SK-N-SH (cell line): ENCODE measurements around the gene CADM2. TPM values are rescaled to one million over a fixed set of nuclear protein-coding genes. Genes with fewer than 3 reads are reported as not detected.

Experiments
- CTCF ChIA-PET: fragments of 300-600, 350-600 bp; formaldehyde crosslinking; extraction: SDS; loops from one replicate; lab custom pipeline; 2021; lab: Yijun Ruan, JAX
- POLR2A ChIA-PET: fragments of 350-600 bp; sonication (Branson Sonifier 250); formaldehyde crosslinking; extraction: SDS; loops from one replicate; lab custom pipeline; 2020; ENCODE audit warnings: antibody characterized with exemption, inconsistent platforms; lab: Yijun Ruan, JAX
- DNase-seq: peaks from one replicate; pipeline ENCODE4 v3.0.0; 2012
- H2AFZ ChIP-seq: fragments of 200-600 bp; sonication (generic); 2 replicates; pipeline ENCODE4 v1.8.1; 2016; ENCODE audit warnings: antibody characterized with exemption, mild to moderate bottlenecking, low read depth
- H3F3A ChIP-seq: fragments of 200-600 bp; sonication (generic); replicated peaks from 2 replicates; pipeline ENCODE3; 2016; ENCODE audit warnings: antibody characterized with exemption, mild to moderate bottlenecking; ENCODE audit not compliant: insufficient read depth
- H3K27ac ChIP-seq, 2 experiments: fragments of 200-500 bp in 1 of 2; fragments of 200-600 bp in 1 of 2; sonication (Bioruptor generic) in 1 of 2; sonication (generic), shearing (Covaris generic) in 1 of 2; 2 replicates each; pipeline versions ENCODE4 v1.5.1 to v1.6.1; 2014 to 2016; ENCODE audit warnings: low read depth in 2 of 2, inconsistent platforms in 1 of 2, low read length in 1 of 2, mild to moderate bottlenecking in 1 of 2, mixed read lengths in 1 of 2
- H3K27me3 ChIP-seq: fragments of 200-600 bp; sonication (generic), shearing (Covaris generic); 2 replicates; pipeline ENCODE4 v1.6.1; 2016; ENCODE audit warnings: mixed run types; ENCODE audit not compliant: insufficient read depth
- H3K36me3 ChIP-seq, 2 experiments: fragments of 200-500 bp in 1 of 2; fragments of 200-600 bp in 1 of 2; sonication (Bioruptor generic) in 1 of 2; sonication (generic) in 1 of 2; replicated peaks in 1 of 2; 2 replicates each; pipeline versions ENCODE3 to v1.5.1; 2014 to 2016; ENCODE audit warnings: low read length in 1 of 2, mild to moderate bottlenecking in 1 of 2; ENCODE audit not compliant: insufficient read depth in 2 of 2, control insufficient read depth in 1 of 2
- H3K4me1 ChIP-seq, 2 experiments: fragments of 200-500 bp in 1 of 2; fragments of 200-600 bp in 1 of 2; sonication (Bioruptor generic) in 1 of 2; sonication (generic), shearing (Covaris generic) in 1 of 2; 2 replicates each; pipeline versions ENCODE4 v1.5.1 to v1.6.1; 2014 to 2016; ENCODE audit warnings: low read depth in 1 of 2, low read length in 1 of 2, mixed run types in 1 of 2; ENCODE audit not compliant: insufficient read depth in 2 of 2, control insufficient read depth in 1 of 2
- H3K4me2 ChIP-seq: fragments of 200-600 bp; sonication (generic), shearing (Covaris generic); 2 replicates; pipeline ENCODE4 v1.6.1; 2017; ENCODE audit warnings: mixed run types
- H3K4me3 ChIP-seq, 2 experiments: fragments of 200-500 bp in 1 of 2; fragments of 200-600 bp in 1 of 2; sonication (Bioruptor generic) in 1 of 2; sonication (generic), shearing (Covaris generic) in 1 of 2; 2 replicates each; pipeline versions ENCODE4 v1.5.1 to v1.8.1; 2014 to 2016; ENCODE audit warnings: low read depth in 2 of 2, inconsistent platforms in 1 of 2, low read length in 1 of 2, mild to moderate bottlenecking in 1 of 2, mixed read lengths in 1 of 2, moderate library complexity in 1 of 2
- H3K79me2 ChIP-seq: fragments of 200-600 bp; sonication (generic); 2 replicates; pipeline ENCODE4 v1.8.1; 2017; ENCODE audit warnings: mild to moderate bottlenecking; ENCODE audit not compliant: insufficient read depth
- H3K9ac ChIP-seq: fragments of 200-600 bp; sonication (generic); 2 replicates; pipeline ENCODE4 v1.6.1; 2017; ENCODE audit warnings: mixed run types
- H3K9me2 ChIP-seq: fragments of 200-600 bp; sonication (generic); 2 replicates; pipeline ENCODE4 v1.6.1; 2017; ENCODE audit warnings: mixed run types
- H3K9me3 ChIP-seq: fragments of 200-600 bp; sonication (generic); 2 replicates; pipeline ENCODE4 v1.6.1; 2017; ENCODE audit warnings: mixed run types, mild to moderate bottlenecking, moderate library complexity
- H4K20me1 ChIP-seq: fragments of 200-600 bp; sonication (generic); 2 replicates; pipeline ENCODE4 v1.6.1; 2017; ENCODE audit warnings: mild to moderate bottlenecking, mixed run types; ENCODE audit not compliant: insufficient read depth
- CTCF ChIP-seq: fragments of 200-600 bp; sonication (generic); IDR thresholded peaks from 2 replicates; pipeline ENCODE4 v1.6.1; 2017; ENCODE audit warnings: antibody characterized with exemption, mild to moderate bottlenecking, moderate library complexity
- EP300 ChIP-seq, 2 experiments: IDR thresholded peaks; 2 replicates each; pipeline versions ENCODE4 v1.4.0 to v1.6.1; 2012; ENCODE audit warnings: borderline replicate concordance in 1 of 2, low read depth in 1 of 2, low read length in 1 of 2
- FOSL2 ChIP-seq: IDR thresholded peaks from 2 replicates; pipeline ENCODE4 v1.4.0; 2012; ENCODE audit warnings: low read depth, mild to moderate bottlenecking, moderate library complexity, borderline replicate concordance
- MAX ChIP-seq: IDR thresholded peaks from 2 replicates; pipeline ENCODE4 v1.4.0; 2012; ENCODE audit warnings: low read depth
- MXI1 ChIP-seq: IDR thresholded peaks from 2 replicates; pipeline ENCODE4 v1.6.1; 2012; ENCODE audit warnings: mild to moderate bottlenecking, low read depth, low read length, improper control_type of control experiment
- RAD21 ChIP-seq: IDR thresholded peaks from 2 replicates; pipeline ENCODE4 v1.6.1; 2012; ENCODE audit warnings: mild to moderate bottlenecking, low read length
- RFX5 ChIP-seq: IDR thresholded peaks from 2 replicates; pipeline ENCODE4 v1.6.1; 2012; ENCODE audit warnings: mild to moderate bottlenecking, improper control_type of control experiment, low read length
- SIN3A ChIP-seq: IDR thresholded peaks from 2 replicates; pipeline ENCODE4 v1.6.1; 2012; ENCODE audit warnings: low read depth, mild to moderate bottlenecking, low read length, moderate library complexity, borderline replicate concordance
- SMC3 ChIP-seq: IDR thresholded peaks from 2 replicates; pipeline ENCODE4 v1.6.1; 2012; ENCODE audit warnings: low read depth, low read length, improper control_type of control experiment
- TAF1 ChIP-seq: IDR thresholded peaks from 2 replicates; pipeline ENCODE4 v1.6.1; 2012; ENCODE audit warnings: low read depth, mild to moderate bottlenecking, low read length, moderate library complexity, borderline replicate concordance
- WGBS: methylation state at CpG from one replicate; pipeline ENCODE4 v1.1.6; 2017; ENCODE audit warnings: low lambda C conversion rate; 5-methylcytosine and 5-hydroxymethylcytosine counted together
- polyA plus RNA-seq, 3 experiments: library from polyadenylated mRNA; depleted of rRNA; stranded (reverse); fragments of >200 nt; gene quantifications; 2 replicates each; pipeline ENCODE4 v1.2.3, GENCODE V29; 2012

Gene CADM2
- polyA plus RNA-seq, 1 of the 3 experiments (the other 2 are of a cell fraction) = 0.46 TPM

DNA sequence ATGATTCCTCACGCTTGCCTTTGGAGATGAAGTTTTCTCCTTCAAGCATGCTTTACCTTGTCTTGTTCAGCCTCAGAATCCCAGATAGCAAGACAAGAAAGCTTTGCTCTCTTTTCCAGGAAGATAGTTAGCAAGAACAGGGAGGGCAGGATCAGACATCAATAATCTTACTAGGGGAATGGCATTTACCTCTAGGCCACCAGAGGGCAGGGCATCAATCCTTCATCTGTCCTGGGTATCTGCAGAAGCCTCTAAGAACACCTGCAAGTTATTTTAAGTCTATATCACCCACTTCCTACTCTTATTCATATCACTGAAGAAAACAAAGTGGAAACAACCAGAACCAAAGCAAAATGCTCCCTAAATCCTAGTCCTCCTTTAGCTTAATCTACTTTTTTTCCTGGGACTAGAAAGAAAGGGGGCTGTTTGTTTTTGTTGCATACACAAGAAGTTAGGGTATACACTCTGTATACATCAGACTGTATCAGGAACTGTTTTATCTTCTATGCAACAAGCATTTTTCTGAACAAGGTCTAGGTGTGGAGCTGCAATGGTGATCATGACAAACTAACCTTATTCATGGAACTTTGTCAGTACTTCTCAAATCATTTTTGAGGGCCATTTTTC lies 862.5 kb downstream of the CADM2 start:
- Histone ChIP-seq H4K20me1 (no peaks in the 10 kb centered on the region), H3K79me2 (no peaks in the 10 kb centered on the region), H2AFZ (no peak overlapping the region), H3K9ac (no peak overlapping the region), H3K36me3 (no peaks in the 10 kb centered on the region), H3K9me3 (no peaks in the 10 kb centered on the region), H3K9me2 (no peaks in the 10 kb centered on the region), H3F3A (no peaks in the 10 kb centered on the region), H3K27me3 (no peaks in the 10 kb centered on the region), H3K4me1 (no peaks in the 10 kb centered on the region), H3K4me3 (no peak overlapping the region), H3K27ac (no peak overlapping the region), H3K4me2 (no peak overlapping the region)
- ChIA-PET POLR2A (no interaction called here), CTCF (interaction anchor here (0.6 to 1.6 kb wide), 11 partner anchors 13 to 1439 kb away, joined by 3 to 5 read pairs (median 3); no protein-coding TSS in a partner anchor)
- TF ChIP-seq CTCF (peak; percentile 66), SMC3 (peak; percentile 49), FOSL2 (no peak), RAD21 (peak; percentile 60)
- peak; percentile 5 for DNase-seq
- 21% methylated on average over 1 of the region's 1 CpG for WGBS

DNA sequence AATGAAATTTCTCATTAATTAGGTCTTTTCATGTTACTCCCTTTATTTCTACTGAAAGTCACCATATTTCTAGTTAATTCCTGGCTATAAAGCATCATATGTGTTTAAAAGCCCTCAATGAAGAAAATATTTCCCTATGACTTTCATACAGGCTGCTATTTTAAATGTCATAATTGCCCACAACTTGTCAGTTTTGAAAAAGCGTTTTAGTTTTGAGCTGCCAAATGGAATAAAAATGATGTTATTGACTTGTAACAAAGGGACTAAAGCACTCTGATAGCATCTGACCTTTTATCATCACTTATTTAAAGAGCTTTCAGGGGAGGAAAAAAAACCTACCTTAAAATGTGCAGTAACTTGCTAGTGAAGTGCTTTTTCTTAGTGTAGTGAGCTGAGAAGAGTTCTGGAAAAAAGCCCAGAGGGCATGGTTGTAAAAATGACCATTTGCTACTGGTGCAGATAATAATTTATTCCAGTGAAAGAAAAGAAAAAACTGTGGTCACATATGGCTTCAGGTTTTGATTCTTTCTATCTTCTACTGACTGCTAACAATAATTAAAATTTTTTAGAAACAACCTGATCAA lies 877.2 kb downstream of the CADM2 start:
- WGBS = 18% methylated on average over 1 of the region's 1 CpG
- POLR2A ChIA-PET = no interaction called here
- Histone ChIP-seq H3K9ac (no peak overlapping the region), H3K27ac (peak overlapping the region in 1 of 2 experiments; percentile 39; a peak in 1 of 4 replicates), H3K4me1 (no peaks in the 10 kb centered on the region; a peak in 1 of 4 replicates), H3K79me2 (no peaks in the 10 kb centered on the region), H3K27me3 (no peaks in the 10 kb centered on the region), H3K4me2 (no peak overlapping the region), H3K4me3 (no peak overlapping the region), H2AFZ (no peak overlapping the region), H3K9me2 (no peaks in the 10 kb centered on the region), H3K9me3 (no peaks in the 10 kb centered on the region), H4K20me1 (no peaks in the 10 kb centered on the region), H3K36me3 (no peaks in the 10 kb centered on the region), H3F3A (no peaks in the 10 kb centered on the region)
- CTCF ChIA-PET = no interaction called here
- no peak for DNase-seq
- TF ChIP-seq RFX5 = no peak
- 0 out of 4 replicates have a peak, but pooled peaks of 1 of the 2 experiments have one; percentile 10 for TF ChIP-seq EP300 (IDR thresholded peaks at IDR 0.05; ENCODE audit: borderline replicate concordance in 1 of 2, low read depth in 1 of 2, low read length in 1 of 2)
- TF ChIP-seq MXI1 = no peak
- TF ChIP-seq MAX = no peak
- TF ChIP-seq SIN3A = no peak
- no peak for TF ChIP-seq RAD21
- no peak for TF ChIP-seq FOSL2
- no peak for TF ChIP-seq TAF1
